Chondrocyte (in vitro differentiated cells): ENCODE measurements around the gene ASCC1. TPM values are rescaled to one million over a fixed set of nuclear protein-coding genes. Genes with fewer than 3 reads are reported as not detected.

ENCODE experiments used
- DNase-seq: peaks from one replicate; pipeline ENCODE4 v3.0.0; 2021; ENCODE audit warnings: mixed read lengths, low spot score
- H3K27ac Mint-ChIP-seq: one replicate; pipeline ENCODE4 v1.8.0; 2021; ENCODE audit warnings: mild to moderate bottlenecking, moderate library complexity, mixed read lengths; ENCODE audit not compliant: unreplicated experiment
- H3K27me3 Mint-ChIP-seq: 2 replicates; pipeline ENCODE4 v1.8.0; 2021; ENCODE audit warnings: low read depth, mixed read lengths
- H3K36me3 Mint-ChIP-seq: 2 replicates; pipeline ENCODE4 v1.8.0; 2021; ENCODE audit warnings: low read depth, mixed read lengths
- H3K4me1 Mint-ChIP-seq: 2 replicates; pipeline ENCODE4 v1.8.0; 2021; ENCODE audit warnings: low read depth, mild to moderate bottlenecking, mixed read lengths
- H3K4me3 Mint-ChIP-seq: one replicate; pipeline ENCODE4 v1.8.0; 2021; ENCODE audit warnings: mild to moderate bottlenecking, moderate library complexity, mixed read lengths; ENCODE audit not compliant: unreplicated experiment
- H3K9me3 Mint-ChIP-seq: 2 replicates; pipeline ENCODE4 v1.8.0; 2021; ENCODE audit warnings: low read depth, mixed read lengths
- CTCF ChIP-seq: fragments of 200-600 bp; sonication (generic); IDR thresholded peaks from 2 replicates; pipeline ENCODE4 v1.5.0; 2021; ENCODE audit warnings: antibody characterized with exemption, mild to moderate bottlenecking, moderate library complexity
- total RNA-seq: library from RNA; stranded (reverse); gene quantifications from 3 replicates; pipeline ENCODE4 v1.2.1, GENCODE V29; 2021

Gene ASCC1
- total RNA-seq, 1 donor from 2014 or later: 36.8 TPM

GRCh38 chr10:72076756-72077155, 139.3 kb downstream of the ASCC1 start:
- H3K36me3 Mint-ChIP-seq: peaks cover under 1% of the 10 kb centered on the region
- H3K27me3 Mint-ChIP-seq: peaks cover 4% of the 10 kb centered on the region
- H3K9me3 Mint-ChIP-seq: peaks cover under 1% of the 10 kb centered on the region
- no peak overlapping the region for H3K4me3 Mint-ChIP-seq
- peak; percentile 8 for DNase-seq
- TF ChIP-seq CTCF: no peak
- peaks cover 3% of the 10 kb centered on the region for H3K4me1 Mint-ChIP-seq
- H3K27ac Mint-ChIP-seq: no peak overlapping the region

- H3K9me3 Mint-ChIP-seq: peaks cover 4% of the 10 kb centered on the region
- H3K27ac Mint-ChIP-seq: no peak overlapping the region
- peak; percentile 57 for DNase-seq
- H3K36me3 Mint-ChIP-seq: peaks cover 2% of the 10 kb centered on the region
- H3K4me3 Mint-ChIP-seq: no peak overlapping the region
- H3K27me3 Mint-ChIP-seq: peaks cover 4% of the 10 kb centered on the region
- TF ChIP-seq CTCF: no peak
- H3K4me1 Mint-ChIP-seq: peaks cover 3% of the 10 kb centered on the region
Observed at GRCh38 chr10:72075376-72076115, 140.5 kb downstream of the ASCC1 start.

- Mint-ChIP-seq H3K9me3 (peaks cover 4% of the 10 kb centered on the region), H3K27ac (no peak overlapping the region), H3K27me3 (peaks cover 4% of the 10 kb centered on the region), H3K4me3 (no peak overlapping the region), H3K4me1 (peaks cover under 1% of the 10 kb centered on the region), H3K36me3 (peaks cover 2% of the 10 kb centered on the region)
- DNase-seq: peak; percentile 79
- no peak for TF ChIP-seq CTCF
Observed at GRCh38 chr10:72074574-72075375, 141.3 kb downstream of the ASCC1 start.

- Mint-ChIP-seq H3K4me3 (no peak overlapping the region), H3K27me3 (peaks cover 4% of the 10 kb centered on the region), H3K27ac (no peak overlapping the region), H3K9me3 (peaks cover 4% of the 10 kb centered on the region), H3K4me1 (peaks cover 9% of the 10 kb centered on the region), H3K36me3 (peaks cover 2% of the 10 kb centered on the region)
- DNase-seq: peak; percentile 54
- no peak for TF ChIP-seq CTCF
Observed at GRCh38 chr10:72073708-72074573, 142.1 kb downstream of the ASCC1 start.

DNA sequence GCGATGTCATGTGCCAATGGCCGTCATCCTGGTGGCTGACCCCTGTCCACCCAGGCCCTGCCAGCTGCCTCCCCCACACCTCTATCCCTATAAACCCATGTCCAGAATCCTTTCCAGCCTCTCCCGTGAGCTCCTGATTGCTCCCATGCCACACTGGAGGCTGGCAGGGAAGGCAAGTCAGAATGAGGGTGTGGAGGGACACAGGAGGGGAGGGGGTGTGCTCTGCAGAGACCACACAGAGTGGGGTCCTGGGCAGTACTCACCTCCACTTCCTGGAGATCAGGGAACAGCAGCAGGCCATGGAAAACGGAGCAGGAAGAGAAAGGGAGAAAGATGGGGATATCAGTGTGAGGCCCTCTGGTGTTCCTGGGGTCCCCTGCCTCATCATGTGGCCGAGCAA, 143.4 kb downstream of the ASCC1 start:
- Mint-ChIP-seq H3K4me3 (no peak overlapping the region), H3K27me3 (peaks cover 4% of the 10 kb centered on the region), H3K4me1 (peaks cover 14% of the 10 kb centered on the region), H3K36me3 (peaks cover 2% of the 10 kb centered on the region), H3K9me3 (peaks cover 4% of the 10 kb centered on the region), H3K27ac (no peak overlapping the region)
- TF ChIP-seq CTCF: no peak
- no peak for DNase-seq
